Measurements from ENCODE around the gene HK2. TPM values are rescaled to one million over a fixed set of nuclear protein-coding genes. Genes with fewer than 3 reads are reported as not detected.
A peak's percentile ranks its signal among the peaks of the same experiment; 100 is the strongest.

The HK2 gene
- total RNA-seq, 1 experiment from 2014 or later = 39.2 TPM

GRCh38 chr2:74867841-74868658 is 34.1 kb downstream of the HK2 start:
- DNase-seq (ENCODE audit: low read depth, low spot score) = peak; percentile 24
- in situ Hi-C loops (cut with HindIII; ENCODE audit: low pct_unique_long_range_greater_than_20kb, low sequenced_read_pairs) = no loop called here

- DNase-seq (ENCODE audit: low read depth, low spot score) = no peak
- in situ Hi-C loops (cut with HindIII; ENCODE audit: low pct_unique_long_range_greater_than_20kb, low sequenced_read_pairs) = no loop called here
Measured at GRCh38 chr2:74869517-74869916, 35.6 kb downstream of the HK2 start.

- in situ Hi-C loops (cut with HindIII; ENCODE audit: low pct_unique_long_range_greater_than_20kb, low sequenced_read_pairs) = no loop called here
- no peak for DNase-seq (ENCODE audit: low read depth, low spot score)
Measured at GRCh38 chr2:74870951-74871350, 37.0 kb downstream of the HK2 start.

GRCh38 chr2:74871414-74871813 is 37.5 kb downstream of the HK2 start:
- DNase-seq (ENCODE audit: low read depth, low spot score) = no peak
- in situ Hi-C loops (cut with HindIII; ENCODE audit: low pct_unique_long_range_greater_than_20kb, low sequenced_read_pairs) = no loop called here

GRCh38 chr2:74872389-74872836 is 38.5 kb downstream of the HK2 start:
- in situ Hi-C loops (cut with HindIII; ENCODE audit: low pct_unique_long_range_greater_than_20kb, low sequenced_read_pairs) = no loop called here
- DNase-seq (ENCODE audit: low read depth, low spot score) = no peak

- in situ Hi-C loops (cut with HindIII; ENCODE audit: low pct_unique_long_range_greater_than_20kb, low sequenced_read_pairs) = no loop called here
- DNase-seq (ENCODE audit: low read depth, low spot score) = no peak
Measured at GRCh38 chr2:74873012-74873665, 39.2 kb downstream of the HK2 start.

- DNase-seq (ENCODE audit: low read depth, low spot score) = no peak
- in situ Hi-C loops (cut with HindIII; ENCODE audit: low pct_unique_long_range_greater_than_20kb, low sequenced_read_pairs) = no loop called here
Measured at GRCh38 chr2:74873678-74874640, 40.0 kb downstream of the HK2 start.

GRCh38 chr2:74876081-74876886 is 42.4 kb downstream of the HK2 start:
- in situ Hi-C loops (cut with HindIII; ENCODE audit: low pct_unique_long_range_greater_than_20kb, low sequenced_read_pairs) = loop anchor here (25.0 kb wide), 1 partner anchor 189 kb away; no protein-coding TSS in a partner anchor
- DNase-seq (ENCODE audit: low read depth, low spot score) = peak; percentile 80

GRCh38 chr2:74877376-74877775 is 43.4 kb downstream of the HK2 start:
- in situ Hi-C loops (cut with HindIII; ENCODE audit: low pct_unique_long_range_greater_than_20kb, low sequenced_read_pairs) = loop anchor here (25.0 kb wide), 1 partner anchor 190 kb away; no protein-coding TSS in a partner anchor
- DNase-seq (ENCODE audit: low read depth, low spot score) = no peak

GRCh38 chr2:74877781-74878433 is 44.0 kb downstream of the HK2 start:
- in situ Hi-C loops (cut with HindIII; ENCODE audit: low pct_unique_long_range_greater_than_20kb, low sequenced_read_pairs) = loop anchor here (25.0 kb wide), 1 partner anchor 191 kb away; no protein-coding TSS in a partner anchor
- no peak for DNase-seq (ENCODE audit: low read depth, low spot score)

- no peak for DNase-seq (ENCODE audit: low read depth, low spot score)
- in situ Hi-C loops (cut with HindIII; ENCODE audit: low pct_unique_long_range_greater_than_20kb, low sequenced_read_pairs) = loop anchor here (25.0 kb wide), 1 partner anchor 191 kb away; no protein-coding TSS in a partner anchor
Measured at GRCh38 chr2:74878551-74878950, 44.6 kb downstream of the HK2 start.

GRCh38 chr2:74880054-74880728 is 46.3 kb downstream of the HK2 start:
- in situ Hi-C loops (cut with HindIII; ENCODE audit: low pct_unique_long_range_greater_than_20kb, low sequenced_read_pairs) = loop anchor here (25.0 kb wide), 1 partner anchor 193 kb away; no protein-coding TSS in a partner anchor
- DNase-seq (ENCODE audit: low read depth, low spot score) = no peak

GRCh38 chr2:74881176-74881575 is 47.2 kb downstream of the HK2 start:
- in situ Hi-C loops (cut with HindIII; ENCODE audit: low pct_unique_long_range_greater_than_20kb, low sequenced_read_pairs) = loop anchor here (25.0 kb wide), 1 partner anchor 194 kb away; no protein-coding TSS in a partner anchor
- no peak for DNase-seq (ENCODE audit: low read depth, low spot score)

- no peak for DNase-seq (ENCODE audit: low read depth, low spot score)
- in situ Hi-C loops (cut with HindIII; ENCODE audit: low pct_unique_long_range_greater_than_20kb, low sequenced_read_pairs) = loop anchor here (25.0 kb wide), 1 partner anchor 194 kb away; no protein-coding TSS in a partner anchor
Measured at GRCh38 chr2:74881626-74882298, 47.8 kb downstream of the HK2 start.

- in situ Hi-C loops (cut with HindIII; ENCODE audit: low pct_unique_long_range_greater_than_20kb, low sequenced_read_pairs) = loop anchor here (25.0 kb wide), 1 partner anchor 195 kb away; no protein-coding TSS in a partner anchor
- DNase-seq (ENCODE audit: low read depth, low spot score) = no peak
Measured at GRCh38 chr2:74882299-74882687, 48.4 kb downstream of the HK2 start.
